Stimulated activated CD4-positive, alpha-beta T cell treated with anti-CD3 and anti-CD28 coated beads, Interleukin-4, amount 100 ng/mL, for 24 hours (primary cell): ENCODE data around the gene GNG14.
"Not testable (repeated sequence)": the region's sequence is repeated elsewhere in the genome, so short reads cannot be mapped to it uniquely, and the experiment has no call there.

ENCODE experiments used
- DNase-seq: peaks from one replicate; pipeline ENCODE4 v3.0.0-alpha.2; 2020

Gene GNG14

GRCh38 chr19:12668346-12668745 is 19.5 kb upstream of the GNG14 start:
- no peak for DNase-seq

GRCh38 chr19:12668932-12669269 is 18.9 kb upstream of the GNG14 start:
- DNase-seq: peak; percentile 75

GRCh38 chr19:12669270-12670158 is 18.3 kb upstream of the GNG14 start:
- peak; percentile 81 for DNase-seq

- DNase-seq: no peak
Measured at GRCh38 chr19:12670159-12670928, 17.5 kb upstream of the GNG14 start.

- no peak for DNase-seq
Measured at GRCh38 chr19:12672744-12673143, 15.1 kb upstream of the GNG14 start.

DNA sequence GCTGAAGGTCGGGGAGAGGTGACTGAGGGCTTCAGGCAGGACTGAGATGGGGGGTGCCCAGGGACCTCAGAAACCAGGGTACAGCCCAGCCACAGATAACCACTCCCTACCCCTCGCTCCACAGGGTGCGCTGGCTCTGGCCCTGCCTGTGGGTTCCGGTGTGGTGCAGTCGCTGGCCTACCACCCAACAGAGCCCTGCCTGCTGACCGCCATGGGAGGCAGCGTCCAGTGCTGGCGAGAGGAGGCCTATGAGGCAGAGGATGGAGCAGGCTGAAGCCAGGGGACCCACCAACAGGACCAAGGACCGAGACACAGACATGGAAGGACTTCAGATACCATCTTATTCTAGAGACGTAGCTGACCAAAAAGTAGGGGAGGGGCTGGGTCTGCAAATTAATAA is 12.4 kb upstream of the GNG14 start:
- no peak for DNase-seq

GRCh38 chr19:12675940-12676339 is 11.9 kb upstream of the GNG14 start:
- DNase-seq: no peak

DNA sequence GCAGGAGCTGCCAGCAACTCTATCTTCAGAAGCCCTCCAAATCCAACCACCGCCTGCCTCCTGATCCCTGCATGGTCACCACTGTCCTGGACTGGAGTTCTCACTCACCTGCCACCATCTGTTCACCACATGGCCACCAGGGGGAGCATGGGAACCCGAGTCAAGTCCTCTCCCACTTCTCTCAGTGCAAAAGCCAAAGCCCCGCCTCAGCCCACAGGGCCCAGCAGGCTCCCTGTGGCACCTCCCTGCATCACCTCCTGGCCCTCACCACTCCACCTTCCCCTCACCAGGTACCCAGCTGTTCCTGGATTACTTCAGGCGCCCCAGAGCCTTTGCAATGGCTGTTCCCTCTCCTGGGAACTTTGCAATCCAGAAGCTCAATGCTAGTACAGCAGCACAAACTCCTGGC is 11.4 kb upstream of the GNG14 start:
- peak; percentile 92 for DNase-seq

DNA sequence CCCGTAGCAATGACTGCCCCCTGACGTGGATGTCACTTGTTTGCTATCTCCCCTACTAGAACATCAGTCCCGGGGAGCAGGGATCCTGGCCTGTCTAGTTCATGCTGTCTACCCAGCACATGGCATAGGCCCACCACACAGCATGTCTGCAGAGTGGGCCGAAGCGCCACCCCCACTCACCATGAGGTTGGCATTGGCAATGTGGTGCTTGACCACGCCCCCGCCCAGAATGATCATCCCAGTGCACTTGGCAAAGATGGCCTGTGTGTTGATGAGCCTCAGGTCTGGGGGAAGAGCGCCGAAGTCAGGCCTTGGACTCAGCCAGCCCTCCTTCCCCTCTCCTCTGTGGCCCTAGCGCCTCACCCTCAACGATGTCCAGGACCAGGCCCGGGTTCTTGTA is 10.9 kb upstream of the GNG14 start:
- no peak for DNase-seq

GRCh38 chr19:12678039-12678438 is 9.8 kb upstream of the GNG14 start:
- DNase-seq: not testable (repeated sequence)

DNA sequence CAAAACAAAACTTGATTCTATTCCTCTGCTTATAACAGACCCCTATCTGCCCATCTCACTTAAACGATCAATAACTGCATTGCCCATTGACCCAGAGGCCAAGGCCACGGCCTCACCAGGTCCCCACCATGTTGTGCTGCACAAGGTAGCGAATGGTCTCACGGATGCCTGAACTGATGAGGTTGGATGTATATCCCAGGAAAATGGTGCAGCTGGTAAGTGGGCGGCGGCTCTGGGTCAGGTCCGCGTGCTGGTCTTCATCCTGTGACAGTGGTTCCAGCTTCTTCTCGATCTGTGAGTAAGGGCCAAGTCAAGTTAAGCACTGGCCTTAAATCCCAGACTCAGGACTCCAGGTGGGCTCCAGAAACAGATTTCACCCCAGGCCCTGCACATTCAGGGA is 7.8 kb upstream of the GNG14 start:
- no peak for DNase-seq

DNA sequence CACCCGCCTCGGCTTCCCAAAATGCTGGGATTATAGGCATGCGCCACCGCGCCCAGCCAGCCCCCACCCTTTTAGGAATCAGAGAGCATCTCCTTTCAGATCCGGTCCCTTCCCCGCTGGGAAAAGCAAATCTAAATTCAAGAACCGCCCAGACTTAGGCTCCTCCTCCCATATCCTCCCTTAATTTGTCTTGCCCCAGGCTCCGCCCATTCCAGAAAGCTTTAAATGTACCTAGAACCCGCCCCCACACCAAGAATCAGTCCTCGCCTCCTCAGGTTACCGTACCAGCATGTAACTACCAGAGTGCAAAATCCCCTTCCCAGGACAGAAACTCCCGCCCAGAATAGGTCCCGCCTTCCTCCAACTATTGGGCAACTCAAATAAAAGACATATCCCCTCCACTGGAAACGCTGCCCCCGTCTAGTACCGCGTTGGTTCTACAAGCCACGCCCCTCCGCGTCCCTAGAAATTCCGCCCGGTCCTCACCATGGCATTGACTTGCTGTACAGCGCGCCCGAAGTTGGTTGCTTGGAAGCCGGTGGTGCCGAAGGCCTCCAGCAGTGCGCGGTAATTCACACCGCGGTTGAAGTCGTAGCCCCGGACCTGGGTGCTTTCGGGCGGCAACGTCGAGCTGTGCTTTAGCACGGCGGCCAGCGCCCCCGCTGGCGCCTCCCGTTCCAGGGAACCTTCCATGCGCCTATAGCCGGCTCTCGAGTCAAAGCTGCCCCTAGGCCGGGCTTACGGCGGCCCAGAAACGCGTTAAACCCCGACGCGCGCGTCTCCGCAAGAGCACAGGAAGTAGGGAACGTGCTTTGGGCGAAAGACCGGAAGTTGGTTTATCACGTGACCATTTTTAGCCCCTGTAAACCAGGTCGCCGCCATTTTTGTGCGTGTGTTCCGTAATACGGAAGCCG is 6.5 kb upstream of the GNG14 start, which contains the start of gene DHPS:
DHPS (minus strand) TSS at position 807 of the 914 bp plus-strand sequence; CDS start at position 693, 114 bp downstream.
- DNase-seq: peak; percentile 93

DNA sequence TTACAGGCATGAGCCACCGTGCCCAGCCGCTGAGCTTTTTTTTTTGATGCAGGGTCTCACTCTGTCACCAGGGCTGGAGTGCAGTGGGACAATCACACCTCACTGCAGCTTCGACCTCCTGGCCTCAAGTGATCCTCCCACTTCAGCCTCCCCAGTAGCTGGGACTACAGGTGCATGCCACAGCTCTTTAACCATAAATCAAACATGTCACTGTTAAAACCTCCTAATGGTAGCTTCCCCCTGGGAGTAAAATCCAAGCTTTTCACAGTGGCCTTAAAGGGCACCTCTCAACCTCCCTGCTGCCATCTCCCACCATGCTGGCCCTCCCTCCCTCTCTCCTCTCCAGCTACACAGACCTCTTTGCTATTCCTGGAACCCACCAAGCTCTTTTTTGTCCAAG is 2.0 kb upstream of the GNG14 start:
- DNase-seq: no peak

DNA sequence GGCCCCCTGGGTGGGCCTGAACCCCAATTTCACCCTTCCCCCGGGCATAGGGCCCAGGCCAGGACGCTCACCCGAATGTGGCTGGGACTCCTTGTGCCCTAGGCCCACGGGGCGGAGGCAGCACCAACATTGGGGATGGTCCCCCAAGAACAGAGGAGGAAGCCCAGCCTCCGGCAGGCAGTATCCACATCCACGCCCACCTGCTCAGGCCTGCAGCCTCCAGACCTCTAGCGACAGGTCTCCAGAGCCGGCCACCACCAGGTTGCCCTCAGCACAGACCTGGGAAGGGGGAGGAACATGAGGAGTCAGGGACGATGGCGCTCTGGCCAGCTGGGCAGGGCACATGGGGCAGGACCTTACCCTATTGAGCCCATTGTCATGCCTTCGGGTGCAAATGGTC is 1.2 kb downstream of the GNG14 start:
- DNase-seq: no peak

DNA sequence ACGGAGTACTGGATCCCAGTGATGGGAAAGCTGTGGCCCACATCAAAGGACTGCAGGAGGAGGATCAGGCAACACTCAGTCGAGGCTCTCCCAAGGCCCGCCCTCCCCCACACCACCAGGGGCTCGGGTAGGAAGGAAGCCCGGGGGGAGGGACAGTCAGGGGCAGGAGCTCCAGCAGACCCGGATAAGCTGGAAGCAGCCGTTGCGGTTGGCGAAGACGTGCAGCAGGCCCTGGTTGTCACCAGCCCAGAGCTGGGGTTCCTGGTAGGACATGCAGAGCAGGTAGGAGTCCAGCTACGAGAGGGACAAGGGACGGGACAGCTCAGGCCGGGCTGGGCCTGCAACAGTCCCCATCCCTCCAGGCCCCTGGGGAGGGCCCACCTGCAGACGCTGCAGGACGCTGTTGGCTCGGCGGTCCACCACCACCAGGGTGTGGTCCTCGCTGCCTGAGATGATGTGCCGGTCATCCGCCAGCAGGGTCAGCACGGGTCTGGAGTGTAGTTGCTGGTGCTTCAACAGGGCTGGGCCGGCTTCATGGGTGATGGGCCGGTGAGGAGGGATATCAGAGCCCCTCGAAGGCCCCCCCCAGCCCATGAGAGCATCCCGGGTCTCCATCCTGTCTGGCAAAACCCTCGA is 1.9 kb downstream of the GNG14 start:
- DNase-seq: no peak

DNA sequence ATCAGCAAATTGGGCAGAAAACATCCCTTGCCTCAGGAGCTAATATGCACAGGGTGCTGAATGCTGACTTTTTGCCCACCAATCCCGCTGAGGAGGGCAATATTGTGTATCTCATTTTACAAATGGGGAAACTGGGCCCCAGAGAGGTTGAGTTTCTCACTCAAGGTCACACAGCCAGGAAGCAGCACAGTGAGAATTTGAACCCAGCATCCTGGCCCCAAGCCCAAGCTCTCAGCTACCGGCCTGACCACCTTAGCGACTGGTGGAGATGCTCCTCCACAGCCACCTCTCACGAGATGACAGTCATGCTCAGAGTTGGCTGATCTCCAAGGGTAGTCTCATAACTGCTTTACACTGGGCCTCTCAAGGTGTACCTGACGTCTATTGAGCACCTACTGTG is 5.2 kb downstream of the GNG14 start:
- DNase-seq: no peak

- DNase-seq: no peak
Measured at GRCh38 chr19:12694641-12695040, 6.8 kb downstream of the GNG14 start.

- DNase-seq: no peak
Measured at GRCh38 chr19:12695096-12695495, 7.3 kb downstream of the GNG14 start.

GRCh38 chr19:12695514-12695913 is 7.7 kb downstream of the GNG14 start:
- DNase-seq: no peak

GRCh38 chr19:12695997-12696365 is 8.2 kb downstream of the GNG14 start:
- no peak for DNase-seq

GRCh38 chr19:12696366-12697335 is 8.9 kb downstream of the GNG14 start, which contains the start of gene FBXW9:
Gene FBXW9, minus strand, starts transcription at chr19:12696631. Its CDS starts 50 bp downstream, at chr19:12696581.
- DNase-seq: peak; percentile 98
